HFF-Myc (cell line): Measurements from ENCODE around the gene ENOX1.

Source experiments
- DNase-seq: peaks from one replicate; pipeline ENCODE4 v3.0.0-alpha.2; 2011; ENCODE audit warnings: low read depth; ENCODE audit errors: extremely low read depth
- H3K4me3 ChIP-seq: replicated peaks from 2 replicates; pipeline ENCODE4 v1.5.1; 2011; ENCODE audit warnings: low read depth, mild to moderate bottlenecking, control low read depth, low read length
- CTCF ChIP-seq: IDR thresholded peaks from 2 replicates; pipeline ENCODE4 v1.5.1; 2012; ENCODE audit warnings: mild to moderate bottlenecking, low read depth, low read length, control low read depth; ENCODE audit errors: missing control alignments

Gene ENOX1

GRCh38 chr13:43555667-43556066 is 231.1 kb downstream of the ENOX1 start:
- no peak for TF ChIP-seq CTCF
- no peak overlapping the region for H3K4me3 ChIP-seq
- no peak for DNase-seq

- no peak overlapping the region for H3K4me3 ChIP-seq
- TF ChIP-seq CTCF = no peak
- DNase-seq = no peak
These were observed 234.8 kb downstream of the ENOX1 start for GRCh38 chr13:43551897-43552456.

- H3K4me3 ChIP-seq = no peak overlapping the region
- no peak for TF ChIP-seq CTCF
- no peak for DNase-seq
These were observed 240.0 kb downstream of the ENOX1 start for GRCh38 chr13:43546816-43547215.

GRCh38 chr13:43546251-43546650 is 240.5 kb downstream of the ENOX1 start:
- DNase-seq = no peak
- H3K4me3 ChIP-seq = no peak overlapping the region
- TF ChIP-seq CTCF = no peak

- DNase-seq = no peak
- no peak overlapping the region for H3K4me3 ChIP-seq
- no peak for TF ChIP-seq CTCF
These were observed 241.4 kb downstream of the ENOX1 start for GRCh38 chr13:43545317-43545874.

GRCh38 chr13:43544631-43545030 is 242.1 kb downstream of the ENOX1 start:
- no peak for TF ChIP-seq CTCF
- H3K4me3 ChIP-seq = no peak overlapping the region
- DNase-seq = no peak

- H3K4me3 ChIP-seq = no peak overlapping the region
- no peak for DNase-seq
- TF ChIP-seq CTCF = no peak
These were observed 242.8 kb downstream of the ENOX1 start for GRCh38 chr13:43544011-43544410.
